ENCODE measurements around the gene PRX. TPM values are rescaled to one million over a fixed set of nuclear protein-coding genes. Genes with fewer than 3 reads are reported as not detected.

Gene PRX
- total RNA-seq, 2 donors from 2014 or later, result 3.3 to 6.4 TPM

GRCh38 chr19:40344422-40344821, 68.8 kb downstream of the PRX start:
- Mint-ChIP-seq H3K27ac (no peak overlapping the region), H3K9me3 (no peaks in the 10 kb centered on the region), H3K4me3 (no peak overlapping the region), H3K4me1 (peaks cover 9% of the 10 kb centered on the region), H3K36me3 (ENCODE audit: low read depth) (peaks cover 10% of the 10 kb centered on the region), H3K27me3 (ENCODE audit: insufficient read depth) (no peaks in the 10 kb centered on the region)
- Histone ChIP-seq H3K9me3 (ENCODE audit: control insufficient read depth, low read length) (no peaks in the 10 kb centered on the region), H3K4me3 (ENCODE audit: low read length) (no peak overlapping the region), H3K27me3 (ENCODE audit: control insufficient read depth, insufficient read depth, low read length, poor library complexity, severe bottlenecking) (no peaks in the 10 kb centered on the region), H3K9ac (ENCODE audit: extremely low read depth, low read length, poor library complexity, severe bottlenecking) (no peak overlapping the region), H3K27ac (ENCODE audit: low read depth, low read length) (no peak overlapping the region), H3K4me1 (ENCODE audit: control insufficient read depth, insufficient read depth, low read length) (no peaks in the 10 kb centered on the region), H3K36me3 (ENCODE audit: control insufficient read depth, insufficient read depth, low read length) (peaks cover 4% of the 10 kb centered on the region)
- 94 to 98% methylated on average over 5 to 7 of the region's 7 CpGs for WGBS, 2 experiments (ENCODE audit: insufficient coverage in 1 of 2, insufficient read length in 1 of 2)
- no peak for TF ChIP-seq CTCF (conservative IDR thresholded peaks at IDR 0.05)
- no peak for DNase-seq

Small RNA genes lying within 50 kb of the gene (microRNA-seq; reads per million reads assigned to microRNA genes)
- gene MIR6796 (ENCODE audit: borderline microRNAs expressed), result not detected

Other genes starting within 250 kb of the PRX start
- gene MAP3K10, start 222.0 kb downstream of the PRX start, total RNA-seq, result 10 to 100 TPM; 35.2 to 39.3 TPM
- gene TTC9B, start 195.0 kb downstream of the PRX start, total RNA-seq, result not detected
- gene CCNP, start 186.7 kb downstream of the PRX start, total RNA-seq, result 1 to 10 TPM in 1 of 2 donors, under 1 TPM in 1; 0.73 to 1.4 TPM
- gene AKT2, start 128.0 kb downstream of the PRX start, total RNA-seq, result 100 to 1,000 TPM; 190 to 208 TPM
- gene C19orf47, start 65.0 kb downstream of the PRX start, total RNA-seq, result 10 to 100 TPM; 15.6 to 18.1 TPM
- gene PLD3, start 64.7 kb downstream of the PRX start, total RNA-seq, result 100 to 1,000 TPM; 177 to 240 TPM
- under 1 TPM in 1 of 2 donors, not detected in 1; 0.31 TPM for gene HIPK4, start 23.2 kb downstream of the PRX start, total RNA-seq
- gene SERTAD1, start 12.6 kb upstream of the PRX start, total RNA-seq, result 1 to 10 TPM; 4.0 to 4.5 TPM
- gene SERTAD3, start 31.0 kb upstream of the PRX start, total RNA-seq, result 10 to 100 TPM; 47.7 to 62.6 TPM
- 10 to 100 TPM; 24.7 to 41.0 TPM for gene BLVRB, start 52.4 kb upstream of the PRX start, total RNA-seq
- gene SPTBN4, start 53.6 kb upstream of the PRX start, total RNA-seq, result 1 to 10 TPM in 1 of 2 donors, under 1 TPM in 1; 0.79 to 2.0 TPM
- 100 to 1,000 TPM; 110 TPM for gene SHKBP1, start 163.5 kb upstream of the PRX start, total RNA-seq
- gene LTBP4, start 188.0 kb upstream of the PRX start, total RNA-seq, result 100 to 1,000 TPM; 104 to 133 TPM